Fibroblast of villous mesenchyme (primary cell): Measurements from ENCODE around the gene ZNF236. TPM values are rescaled to one million over a fixed set of nuclear protein-coding genes. Genes with fewer than 3 reads are reported as not detected.
A peak's percentile ranks its signal among the peaks of the same experiment; 100 is the strongest.

Source experiments
- DNase-seq: peaks from one replicate; pipeline ENCODE4 v3.0.0-alpha.2; 2010; ENCODE audit warnings: low read depth
- H3K4me3 ChIP-seq: 2 replicates; pipeline ENCODE4 v1.5.1; 2011; ENCODE audit warnings: low read depth, mild to moderate bottlenecking, low read length
- total RNA-seq: library from RNA; depleted of rRNA; stranded (reverse); fragments of >200 nt; gene quantifications from 2 replicates; pipeline ENCODE4 v1.2.3, GENCODE V29; 2012
- TF ChIP-seq, protein P1 (sequence below): IDR thresholded peaks from 2 replicates; pipeline ENCODE4 v1.5.1; 2012; ENCODE audit warnings: low read depth, mild to moderate bottlenecking, low read length; ENCODE audit not compliant: insufficient read depth

The ZNF236 gene
- total RNA-seq, 1 donor: 12.5 TPM

DNA sequence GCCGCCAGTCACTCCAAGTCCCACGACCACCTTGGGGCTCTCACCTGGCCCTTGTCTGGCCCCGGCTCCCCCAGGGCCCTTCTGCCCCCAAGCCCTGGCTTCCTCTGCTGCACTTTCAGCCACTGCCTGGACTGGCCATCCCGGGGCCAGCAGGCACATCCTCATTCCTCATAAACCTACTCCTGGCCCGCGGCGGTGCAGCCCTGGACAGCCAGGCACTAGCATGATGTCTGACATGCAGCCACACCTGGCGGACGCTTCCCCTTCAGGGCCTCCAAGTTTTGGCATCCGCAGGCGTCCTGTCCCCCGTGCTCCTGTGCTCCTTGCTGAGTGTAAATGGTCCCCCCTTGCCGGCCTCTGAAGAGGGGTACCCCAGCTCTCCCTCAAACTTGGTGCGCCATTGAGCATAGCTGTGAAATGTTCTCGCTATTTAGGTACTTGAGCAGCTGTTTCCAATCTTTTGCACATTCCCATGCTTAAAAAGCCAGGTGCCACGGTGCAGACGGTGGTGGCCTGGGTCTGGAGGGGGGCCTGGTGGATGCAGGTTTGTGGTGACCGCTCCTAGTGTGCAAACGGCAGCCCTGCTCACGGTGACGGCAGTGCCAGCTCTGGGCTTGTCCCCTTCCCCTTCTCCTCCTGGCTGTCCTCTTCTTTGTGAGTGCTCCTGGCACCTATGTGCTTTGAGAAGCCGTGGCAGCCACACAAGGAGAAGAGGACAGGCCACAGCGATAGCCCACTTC, 186.4 kb downstream of the ZNF236 start:
- TF ChIP-seq, protein P1, sequence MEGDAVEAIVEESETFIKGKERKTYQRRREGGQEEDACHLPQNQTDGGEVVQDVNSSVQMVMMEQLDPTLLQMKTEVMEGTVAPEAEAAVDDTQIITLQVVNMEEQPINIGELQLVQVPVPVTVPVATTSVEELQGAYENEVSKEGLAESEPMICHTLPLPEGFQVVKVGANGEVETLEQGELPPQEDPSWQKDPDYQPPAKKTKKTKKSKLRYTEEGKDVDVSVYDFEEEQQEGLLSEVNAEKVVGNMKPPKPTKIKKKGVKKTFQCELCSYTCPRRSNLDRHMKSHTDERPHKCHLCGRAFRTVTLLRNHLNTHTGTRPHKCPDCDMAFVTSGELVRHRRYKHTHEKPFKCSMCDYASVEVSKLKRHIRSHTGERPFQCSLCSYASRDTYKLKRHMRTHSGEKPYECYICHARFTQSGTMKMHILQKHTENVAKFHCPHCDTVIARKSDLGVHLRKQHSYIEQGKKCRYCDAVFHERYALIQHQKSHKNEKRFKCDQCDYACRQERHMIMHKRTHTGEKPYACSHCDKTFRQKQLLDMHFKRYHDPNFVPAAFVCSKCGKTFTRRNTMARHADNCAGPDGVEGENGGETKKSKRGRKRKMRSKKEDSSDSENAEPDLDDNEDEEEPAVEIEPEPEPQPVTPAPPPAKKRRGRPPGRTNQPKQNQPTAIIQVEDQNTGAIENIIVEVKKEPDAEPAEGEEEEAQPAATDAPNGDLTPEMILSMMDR: no peak
- DNase-seq: no peak
- no peak overlapping the region for H3K4me3 ChIP-seq

DNA sequence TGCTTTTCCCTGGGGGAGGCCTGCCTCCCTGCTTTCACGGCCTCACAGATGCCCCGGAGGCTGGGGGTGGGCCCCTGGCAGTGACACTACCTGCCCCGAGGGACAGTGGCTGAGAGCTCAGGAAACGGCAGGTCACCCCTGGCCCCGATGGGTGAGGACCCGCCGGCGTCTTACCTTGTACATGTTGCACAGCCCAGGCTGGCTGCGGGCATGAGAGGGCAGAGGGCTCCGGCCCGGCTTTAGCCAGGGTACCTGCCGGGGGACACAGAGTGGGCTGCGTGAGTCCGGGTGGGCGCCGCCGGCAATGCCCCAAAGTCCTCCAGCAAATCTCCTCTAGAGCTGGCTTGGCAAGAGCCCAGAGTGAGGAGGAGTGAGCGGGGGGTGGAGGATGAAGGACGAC, 187.3 kb downstream of the ZNF236 start:
- DNase-seq: no peak
- H3K4me3 ChIP-seq: no peak overlapping the region
- TF ChIP-seq, protein P1: no peak

DNA sequence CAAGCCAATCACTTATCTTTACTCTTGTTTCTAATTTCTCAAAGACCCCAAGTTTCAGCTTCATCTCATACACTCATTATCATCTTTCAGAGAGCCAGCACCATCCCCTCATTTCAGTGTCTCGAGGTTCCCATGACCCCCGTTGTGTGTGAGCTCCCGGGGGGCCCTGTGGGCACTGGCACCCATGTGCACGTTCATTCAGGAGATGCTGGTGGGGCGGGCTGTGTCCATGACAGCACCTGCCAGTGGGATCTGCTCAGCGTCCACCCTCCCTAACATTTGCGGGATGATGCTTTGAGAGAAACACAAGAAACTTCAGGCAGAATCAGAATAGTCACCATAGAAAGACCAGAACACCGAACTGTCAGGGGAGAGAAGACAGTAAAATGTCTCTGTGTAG, 189.8 kb downstream of the ZNF236 start:
- TF ChIP-seq, protein P1: no peak
- no peak for DNase-seq
- no peak overlapping the region for H3K4me3 ChIP-seq

DNA sequence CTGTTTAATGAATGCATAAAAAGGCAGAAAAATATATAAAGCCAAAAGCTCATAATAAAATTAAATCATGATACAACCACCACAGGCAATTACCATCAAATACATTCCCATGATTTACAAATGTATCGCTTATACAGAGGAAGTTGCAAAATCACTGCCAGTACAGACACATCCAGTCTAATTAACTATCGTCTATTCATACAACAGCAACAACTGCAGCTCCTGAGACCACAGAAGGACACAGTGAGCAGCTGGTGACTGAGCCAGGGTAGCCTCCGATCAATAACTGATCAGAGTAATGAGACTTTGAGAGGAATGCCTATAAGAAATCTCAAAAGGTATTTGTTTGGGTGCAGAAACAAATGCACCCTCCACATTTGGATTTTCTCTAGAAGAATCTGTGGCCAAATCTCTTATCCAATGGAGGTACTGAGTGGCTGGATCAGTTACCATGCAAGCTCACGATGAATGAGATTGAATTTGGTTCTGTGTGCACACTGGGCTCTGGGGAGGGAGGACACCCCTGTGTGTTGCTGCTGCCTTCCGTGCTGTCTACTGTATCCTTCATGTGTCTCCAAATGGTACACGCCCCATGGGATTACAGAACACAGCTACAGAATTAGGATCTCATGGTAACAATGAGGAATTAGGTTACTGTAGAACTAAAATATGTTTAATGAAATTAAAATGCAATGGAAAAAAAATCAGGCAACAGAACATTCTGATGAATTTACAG, 190.6 kb downstream of the ZNF236 start:
- H3K4me3 ChIP-seq: no peak overlapping the region
- TF ChIP-seq, protein P1: no peak
- DNase-seq: no peak

DNA sequence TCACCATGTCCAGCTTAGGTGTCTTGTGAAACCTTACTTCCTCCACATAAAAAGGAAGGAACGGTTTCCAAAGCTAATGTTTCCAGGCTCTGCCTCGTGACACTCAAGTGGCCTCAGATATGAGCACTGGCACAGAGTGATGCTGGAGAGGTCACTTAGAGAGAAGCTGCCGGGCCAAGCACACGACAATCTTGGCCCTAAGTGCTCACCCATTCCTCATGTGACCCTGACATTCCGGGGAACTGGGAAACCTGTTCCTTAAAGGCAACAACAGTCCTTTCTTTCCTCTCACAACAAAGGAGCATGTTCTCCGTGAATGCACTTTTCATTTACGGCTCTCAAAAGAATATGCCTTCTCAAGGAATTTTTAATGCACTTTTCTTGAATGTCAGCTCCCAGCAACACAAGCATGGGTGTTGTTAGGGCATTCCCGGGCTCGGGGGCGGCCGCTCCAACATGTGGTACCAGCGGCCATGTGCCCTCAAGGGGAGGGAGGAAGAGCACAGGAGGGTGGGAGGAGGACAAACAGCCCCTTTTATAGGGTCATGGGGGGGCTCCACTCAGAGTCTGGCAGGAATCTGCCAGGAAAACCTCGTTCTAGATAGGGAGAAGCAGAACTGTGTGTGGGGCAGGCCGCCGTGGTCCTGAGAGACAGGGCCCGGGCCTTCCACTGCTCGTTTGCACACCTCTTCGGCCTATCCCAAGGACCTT, 191.6 kb downstream of the ZNF236 start:
- H3K4me3 ChIP-seq: no peak overlapping the region
- peak; percentile 17 for DNase-seq
- TF ChIP-seq, protein P1: no peak

DNA sequence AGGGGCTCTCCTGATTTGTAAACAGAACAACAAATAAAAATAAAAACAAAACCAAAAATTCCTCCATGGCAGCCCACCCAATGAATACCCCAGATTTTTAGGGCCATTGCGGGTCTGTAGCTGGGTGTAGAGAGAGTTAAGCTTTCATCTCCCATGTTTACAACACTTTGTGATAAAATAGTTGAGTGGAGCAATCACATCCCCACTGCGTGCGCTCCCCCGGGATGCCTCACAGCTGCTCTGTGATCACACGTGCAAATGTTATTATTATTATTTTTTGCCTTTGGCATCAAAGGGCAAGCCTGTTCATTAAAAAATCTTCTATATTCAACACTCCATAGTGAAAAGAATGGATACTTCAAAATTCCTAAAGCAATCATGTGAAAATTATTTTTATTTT, 192.2 kb downstream of the ZNF236 start:
- TF ChIP-seq, protein P1: no peak
- no peak overlapping the region for H3K4me3 ChIP-seq
- DNase-seq: peak; percentile 28
